ENCODE results near the gene GRM2. TPM values are rescaled to one million over a fixed set of nuclear protein-coding genes. Genes with fewer than 3 reads are reported as not detected.

The GRM2 gene
- total and polyA plus RNA-seq, 2 experiments from 2014 or later: 0.27 TPM; not detected in 1

DNA sequence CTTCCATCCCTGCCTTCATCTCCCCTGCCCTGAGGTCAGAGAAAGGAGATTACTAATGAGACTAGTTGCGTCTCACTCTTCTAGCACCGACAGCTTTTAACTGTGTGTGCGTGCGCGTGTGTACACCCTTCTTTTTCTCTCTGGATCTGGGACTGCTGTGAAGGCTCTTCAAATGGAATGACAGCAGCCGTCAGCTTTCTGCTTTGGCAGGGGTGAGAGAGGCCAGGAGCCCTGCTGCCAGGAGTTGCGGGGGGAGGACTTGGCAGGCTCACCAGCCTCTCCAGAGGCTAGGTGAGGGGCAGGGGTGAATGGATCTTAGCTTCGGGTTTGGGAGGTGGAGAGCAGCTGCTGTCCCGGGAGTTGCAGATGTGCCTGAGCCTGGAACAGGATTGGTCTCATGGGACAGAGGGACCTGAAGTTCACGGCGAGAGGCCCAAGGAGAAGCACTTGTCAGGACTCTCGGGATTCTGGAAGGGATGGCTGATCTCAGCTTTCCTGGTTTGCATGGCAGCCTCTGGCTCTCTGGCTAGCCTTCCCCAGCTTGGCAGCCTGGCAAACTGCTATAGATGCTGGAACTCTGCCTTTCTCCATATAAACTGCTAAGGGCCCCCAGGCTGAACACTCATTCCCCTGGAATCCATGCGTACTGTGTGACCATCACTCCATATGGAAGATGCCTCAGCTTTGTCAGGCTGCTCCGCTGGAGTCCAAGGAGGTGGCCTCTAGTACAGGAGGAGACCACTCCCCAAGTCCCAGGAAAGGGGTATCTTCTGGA, 19.2 kb upstream of the GRM2 start:
- H3K4me2 ChIP-seq: no peak overlapping the region
- DNase-seq (ENCODE audit: low spot score): no peak
- H3K79me2 ChIP-seq: no peaks in the 10 kb centered on the region
- no peaks in the 10 kb centered on the region for H3K4me1 ChIP-seq (ENCODE audit: insufficient read depth)
- H3K27ac ChIP-seq: no peak overlapping the region
- no peak for TF ChIP-seq EZH2phosphoT487 (IDR thresholded peaks at IDR 0.05; ENCODE audit: low read depth, severe bottlenecking, unreplicated experiment)
- WGBS (ENCODE audit: low lambda C conversion rate, missing lambda C conversion rate): 95% methylated on average over 14 of the region's 14 CpGs
- H3K9me2 ChIP-seq (replicated peaks; ENCODE audit: insufficient read depth): no peaks in the 10 kb centered on the region
- no peaks in the 10 kb centered on the region for H3K27me3 ChIP-seq
- H3K9me3 ChIP-seq (ENCODE audit: low read depth): no peaks in the 10 kb centered on the region
- no peaks in the 10 kb centered on the region for H3K36me3 ChIP-seq (replicated peaks; ENCODE audit: insufficient read depth, low read depth)
- H4K20me1 ChIP-seq (ENCODE audit: insufficient read depth, poor library complexity, severe bottlenecking): no peaks in the 10 kb centered on the region
- H3K4me3 ChIP-seq: no peak overlapping the region
- H2AFZ ChIP-seq: no peak overlapping the region

DNA sequence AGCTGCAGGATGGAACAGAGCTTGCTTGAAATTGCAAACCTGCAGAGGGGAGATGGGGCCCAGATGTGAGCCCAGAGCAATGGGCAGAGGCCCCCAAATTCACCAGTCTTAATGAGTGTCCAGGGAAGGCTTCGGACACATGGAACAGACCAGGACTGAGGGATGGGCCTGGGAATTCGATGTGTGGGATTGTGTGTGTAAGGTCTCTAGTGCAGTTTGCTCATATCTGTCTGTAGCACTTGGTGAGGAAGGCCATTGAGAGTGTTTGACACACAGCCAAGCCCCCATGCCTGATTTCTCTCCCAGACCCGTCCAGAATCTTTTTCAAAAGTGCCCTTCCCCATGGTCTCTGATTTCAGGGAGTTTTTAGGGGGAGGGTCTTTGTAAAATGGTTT, 18.7 kb upstream of the GRM2 start:
- Histone ChIP-seq H3K4me3 (no peak overlapping the region), H3K4me1 (ENCODE audit: insufficient read depth) (no peaks in the 10 kb centered on the region), H3K36me3 (replicated peaks; ENCODE audit: insufficient read depth, low read depth) (no peaks in the 10 kb centered on the region), H3K9me3 (ENCODE audit: low read depth) (no peaks in the 10 kb centered on the region), H3K27me3 (no peaks in the 10 kb centered on the region), H3K79me2 (no peaks in the 10 kb centered on the region), H4K20me1 (ENCODE audit: insufficient read depth, poor library complexity, severe bottlenecking) (no peaks in the 10 kb centered on the region), H3K4me2 (no peak overlapping the region), H2AFZ (no peak overlapping the region), H3K9me2 (replicated peaks; ENCODE audit: insufficient read depth) (no peaks in the 10 kb centered on the region), H3K27ac (no peak overlapping the region)
- DNase-seq (ENCODE audit: low spot score): no peak
- WGBS (ENCODE audit: low lambda C conversion rate, missing lambda C conversion rate): 93% methylated on average over 3 of the region's 3 CpGs
- no peak for TF ChIP-seq EZH2 (IDR thresholded peaks at IDR 0.05; ENCODE audit: borderline replicate concordance)
- TF ChIP-seq, protein P1, sequence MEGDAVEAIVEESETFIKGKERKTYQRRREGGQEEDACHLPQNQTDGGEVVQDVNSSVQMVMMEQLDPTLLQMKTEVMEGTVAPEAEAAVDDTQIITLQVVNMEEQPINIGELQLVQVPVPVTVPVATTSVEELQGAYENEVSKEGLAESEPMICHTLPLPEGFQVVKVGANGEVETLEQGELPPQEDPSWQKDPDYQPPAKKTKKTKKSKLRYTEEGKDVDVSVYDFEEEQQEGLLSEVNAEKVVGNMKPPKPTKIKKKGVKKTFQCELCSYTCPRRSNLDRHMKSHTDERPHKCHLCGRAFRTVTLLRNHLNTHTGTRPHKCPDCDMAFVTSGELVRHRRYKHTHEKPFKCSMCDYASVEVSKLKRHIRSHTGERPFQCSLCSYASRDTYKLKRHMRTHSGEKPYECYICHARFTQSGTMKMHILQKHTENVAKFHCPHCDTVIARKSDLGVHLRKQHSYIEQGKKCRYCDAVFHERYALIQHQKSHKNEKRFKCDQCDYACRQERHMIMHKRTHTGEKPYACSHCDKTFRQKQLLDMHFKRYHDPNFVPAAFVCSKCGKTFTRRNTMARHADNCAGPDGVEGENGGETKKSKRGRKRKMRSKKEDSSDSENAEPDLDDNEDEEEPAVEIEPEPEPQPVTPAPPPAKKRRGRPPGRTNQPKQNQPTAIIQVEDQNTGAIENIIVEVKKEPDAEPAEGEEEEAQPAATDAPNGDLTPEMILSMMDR (IDR thresholded peaks at IDR 0.05; ENCODE audit: poor library complexity): no peak
- TF ChIP-seq EZH2phosphoT487 (IDR thresholded peaks at IDR 0.05; ENCODE audit: low read depth, severe bottlenecking, unreplicated experiment): no peak

DNA sequence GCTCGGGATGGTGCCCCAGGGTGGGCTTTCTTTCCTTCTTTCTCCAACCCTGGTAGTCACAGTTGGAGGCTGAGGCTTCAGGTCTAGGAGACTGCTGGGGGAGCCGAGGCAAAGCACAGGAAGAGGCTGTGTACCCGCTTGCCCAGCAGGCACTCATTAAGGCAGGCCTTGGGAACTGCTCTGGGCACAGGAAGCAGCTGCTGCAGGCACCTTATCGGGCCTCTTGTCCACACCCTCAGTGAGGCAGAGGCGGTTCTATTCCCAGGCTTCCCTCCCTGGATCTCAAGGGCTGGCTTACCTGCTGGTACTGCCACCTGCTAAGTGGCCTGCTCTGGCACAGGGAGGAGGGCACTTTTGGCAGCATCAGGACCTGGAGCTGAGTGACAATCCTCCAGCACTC, 15.8 kb upstream of the GRM2 start:
- Histone ChIP-seq H3K4me3 (no peak overlapping the region), H2AFZ (no peak overlapping the region), H3K4me1 (ENCODE audit: insufficient read depth) (no peaks in the 10 kb centered on the region), H3K27me3 (no peaks in the 10 kb centered on the region), H3K36me3 (replicated peaks; ENCODE audit: insufficient read depth, low read depth) (no peaks in the 10 kb centered on the region), H3K27ac (no peak overlapping the region), H3K4me2 (no peak overlapping the region), H4K20me1 (ENCODE audit: insufficient read depth, poor library complexity, severe bottlenecking) (no peaks in the 10 kb centered on the region), H3K79me2 (no peaks in the 10 kb centered on the region), H3K9me2 (replicated peaks; ENCODE audit: insufficient read depth) (no peaks in the 10 kb centered on the region), H3K9me3 (ENCODE audit: low read depth) (no peaks in the 10 kb centered on the region)
- no peak for DNase-seq (ENCODE audit: low spot score)
- TF ChIP-seq, protein P1 (IDR thresholded peaks at IDR 0.05; ENCODE audit: poor library complexity): no peak
- TF ChIP-seq EZH2 (IDR thresholded peaks at IDR 0.05; ENCODE audit: borderline replicate concordance): no peak
- TF ChIP-seq EZH2phosphoT487 (IDR thresholded peaks at IDR 0.05; ENCODE audit: low read depth, severe bottlenecking, unreplicated experiment): no peak
- WGBS (ENCODE audit: low lambda C conversion rate, missing lambda C conversion rate): 97% methylated on average over 5 of the region's 5 CpGs

DNA sequence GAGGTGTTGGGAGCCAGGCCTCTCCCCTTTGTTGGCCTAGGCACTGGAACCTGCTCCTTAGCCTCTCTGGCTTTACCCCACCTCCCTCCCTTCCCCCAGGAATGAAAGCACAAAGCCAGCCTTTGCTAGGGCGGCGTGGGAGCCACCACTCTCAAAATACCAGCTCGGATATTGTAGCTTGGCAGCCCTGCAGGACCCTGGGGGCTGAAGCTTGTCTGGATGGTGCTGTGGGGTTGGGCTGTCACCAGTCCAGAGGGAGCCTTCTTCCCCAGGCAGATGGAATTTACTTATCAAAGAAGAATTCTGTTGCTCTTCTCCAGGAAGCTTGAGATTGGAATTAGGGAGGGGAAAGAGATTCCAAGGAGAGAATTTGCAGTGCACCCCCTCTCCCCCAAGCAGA, 14.9 kb upstream of the GRM2 start:
- DNase-seq (ENCODE audit: low spot score): no peak
- Histone ChIP-seq H3K9me2 (replicated peaks; ENCODE audit: insufficient read depth) (no peaks in the 10 kb centered on the region), H2AFZ (no peak overlapping the region), H3K4me2 (no peak overlapping the region), H3K36me3 (replicated peaks; ENCODE audit: insufficient read depth, low read depth) (no peaks in the 10 kb centered on the region), H3K4me3 (no peak overlapping the region), H3K9me3 (ENCODE audit: low read depth) (no peaks in the 10 kb centered on the region), H3K79me2 (no peaks in the 10 kb centered on the region), H3K27ac (no peak overlapping the region), H3K4me1 (ENCODE audit: insufficient read depth) (no peaks in the 10 kb centered on the region), H4K20me1 (ENCODE audit: insufficient read depth, poor library complexity, severe bottlenecking) (no peaks in the 10 kb centered on the region), H3K27me3 (no peaks in the 10 kb centered on the region)
- TF ChIP-seq EZH2phosphoT487 (IDR thresholded peaks at IDR 0.05; ENCODE audit: low read depth, severe bottlenecking, unreplicated experiment) (no peak), EZH2 (IDR thresholded peaks at IDR 0.05; ENCODE audit: borderline replicate concordance) (no peak)
- TF ChIP-seq, protein P1 (IDR thresholded peaks at IDR 0.05; ENCODE audit: poor library complexity): no peak
- 85% methylated on average over 3 of the region's 3 CpGs for WGBS (ENCODE audit: low lambda C conversion rate, missing lambda C conversion rate)

All from hepatocyte (in vitro differentiated cells).